COLO829 (cell line): Measurements from ENCODE around the gene HSD17B3.
"Not testable (repeated sequence)": the region's sequence is repeated elsewhere in the genome, so short reads cannot be mapped to it uniquely, and the experiment has no call there.

ENCODE experiments used
- DNase-seq: peaks from one replicate; pipeline ENCODE4 v3.0.0; 2012; ENCODE audit warnings: low spot score

Gene HSD17B3

GRCh38 chr9:96193236-96193755, 108.7 kb downstream of the HSD17B3 start:
- no peak for DNase-seq

- DNase-seq: no peak
These were observed 109.3 kb downstream of the HSD17B3 start for GRCh38 chr9:96192710-96193109.

GRCh38 chr9:96189995-96190394, 112.0 kb downstream of the HSD17B3 start:
- DNase-seq: no peak

- not testable (repeated sequence) for DNase-seq
These were observed 112.4 kb downstream of the HSD17B3 start for GRCh38 chr9:96189581-96189980.

- no peak for DNase-seq
These were observed 113.4 kb downstream of the HSD17B3 start for GRCh38 chr9:96188571-96188970.

GRCh38 chr9:96187151-96187555, 114.8 kb downstream of the HSD17B3 start:
- no peak for DNase-seq

- DNase-seq: no peak
These were observed 115.4 kb downstream of the HSD17B3 start for GRCh38 chr9:96186591-96187011.

GRCh38 chr9:96185518-96186156, 116.3 kb downstream of the HSD17B3 start:
- no peak for DNase-seq
